Endothelial cell of umbilical vein (primary cell): Measurements from ENCODE around the gene MN1. TPM values are rescaled to one million over a fixed set of nuclear protein-coding genes. Genes with fewer than 3 reads are reported as not detected.

ENCODE experiments used
- BruUV-seq: library from RNA; stranded (reverse); fragments of 400-500 nt; replicated peaks from 2 replicates; lab custom pipeline; 2021; lab: Mats Ljungman, UMichigan
- CTCF ChIA-PET: fragments of 300-600, 350-600 bp; sonication (Branson Sonifier 250); formaldehyde crosslinking; loops from one replicate; lab custom pipeline; 2021; ENCODE audit warnings: antibody characterized with exemption, inconsistent platforms; lab: Charles Lee
- POLR2A ChIA-PET: fragments of 300-600, 350-600 bp; sonication (Branson Sonifier 250); formaldehyde crosslinking; loops from one replicate; lab custom pipeline; 2021; ENCODE audit warnings: antibody characterized with exemption, inconsistent platforms; lab: Charles Lee
- DNase-seq: peaks from one replicate; pipeline ENCODE4 v3.0.0-alpha.2; 2011; ENCODE audit warnings: low read depth, low spot score
- FAIRE-seq: peaks from 2 replicates; lab custom pipeline; 2011; peaks lifted over from hg19 to GRCh38; lab: Jason Lieb, UNC
- H2AFZ ChIP-seq: 2 replicates; pipeline ENCODE4 v1.6.0; 2012; ENCODE audit warnings: low read depth, low read length, control low read depth, inconsistent platforms
- H3K27ac ChIP-seq: 2 replicates; pipeline ENCODE4 v1.5.1; 2011; ENCODE audit warnings: low read depth, mild to moderate bottlenecking, control low read depth, low read length, moderate library complexity; ENCODE audit not compliant: insufficient read depth
- H3K27me3 ChIP-seq, 2 experiments: 2 replicates each; pipeline versions ENCODE4 v1.6.0 to v1.6.1; 2011; ENCODE audit warnings: low read length in 2 of 2, mixed read lengths in 1 of 2; ENCODE audit not compliant: control insufficient read depth in 2 of 2, insufficient read depth in 2 of 2
- H3K36me3 ChIP-seq, 2 experiments: 2 replicates in 1 of 2; 3 replicates in 1 of 2; pipeline ENCODE4 v1.5.1; 2011; ENCODE audit warnings: low read length in 2 of 2, mild to moderate bottlenecking in 1 of 2, moderate library complexity in 1 of 2; ENCODE audit not compliant: control insufficient read depth in 2 of 2, insufficient read depth in 2 of 2; ENCODE audit errors: extremely low read depth in 1 of 2
- H3K4me1 ChIP-seq: 3 replicates; pipeline ENCODE4 v1.5.1; 2011; ENCODE audit warnings: mild to moderate bottlenecking, low read length; ENCODE audit not compliant: control insufficient read depth, insufficient read depth; ENCODE audit errors: extremely low read depth
- H3K4me2 ChIP-seq: 2 replicates; pipeline ENCODE4 v1.6.1; 2011; ENCODE audit warnings: low read length, control low read depth, mixed read lengths; ENCODE audit not compliant: insufficient read depth
- H3K4me3 ChIP-seq, 3 experiments: fragments of 200-600 bp in 1 of 3; sonication (generic), shearing (Covaris generic) in 1 of 3; replicated peaks in 1 of 3; 2 replicates each; pipeline ENCODE4 v1.5.1; 2011 to 2016; ENCODE audit warnings: control low read depth in 3 of 3, low read length in 3 of 3, mild to moderate bottlenecking in 2 of 3, inconsistent platforms in 1 of 3, low read depth in 1 of 3, moderate library complexity in 1 of 3; ENCODE audit not compliant: insufficient read depth in 1 of 3
- H3K79me2 ChIP-seq: 2 replicates; pipeline ENCODE4 v1.6.0; 2012; ENCODE audit warnings: low read length, inconsistent platforms; ENCODE audit not compliant: control insufficient read depth, insufficient read depth
- H3K9ac ChIP-seq: replicated peaks from 2 replicates; pipeline ENCODE3; 2011; ENCODE audit warnings: low read length, control low read depth; ENCODE audit not compliant: insufficient read depth; ENCODE audit errors: extremely low read depth
- H3K9me1 ChIP-seq: replicated peaks from 3 replicates; pipeline ENCODE4 v1.6.0; 2011; ENCODE audit warnings: mild to moderate bottlenecking, low read length; ENCODE audit not compliant: control insufficient read depth, insufficient read depth; ENCODE audit errors: extremely low read depth
- H3K9me3 ChIP-seq: replicated peaks from 2 replicates; pipeline ENCODE4 v1.5.1; 2012; ENCODE audit warnings: low read length, inconsistent platforms; ENCODE audit not compliant: control insufficient read depth, insufficient read depth
- H4K20me1 ChIP-seq: replicated peaks from 2 replicates; pipeline ENCODE3; 2011; ENCODE audit warnings: mild to moderate bottlenecking, low read length; ENCODE audit not compliant: control insufficient read depth, insufficient read depth; ENCODE audit errors: extremely low read depth
- CTCF ChIP-seq, 2 donors: IDR thresholded peaks; 1 replicate in 1 of 2; 2 replicates in 1 of 2; pipeline ENCODE4 v1.5.1; 2011; ENCODE audit warnings: low read length in 2 of 2, mild to moderate bottlenecking in 2 of 2, moderate library complexity in 2 of 2, control low read depth in 1 of 2, inconsistent platforms in 1 of 2, low read depth in 1 of 2; ENCODE audit not compliant: insufficient read depth in 1 of 2; ENCODE audit errors: extremely low read depth in 1 of 2
- EZH2 ChIP-seq: IDR thresholded peaks from 2 replicates; pipeline ENCODE4 v1.6.1; 2012; ENCODE audit warnings: borderline replicate concordance, low read depth, mild to moderate bottlenecking, moderate library complexity, low read length, inconsistent platforms; ENCODE audit not compliant: severe bottlenecking
- FOS ChIP-seq: IDR thresholded peaks from 2 replicates; pipeline ENCODE4 v1.6.1; 2011; ENCODE audit warnings: mild to moderate bottlenecking, low read length, moderate library complexity, borderline replicate concordance; ENCODE audit not compliant: insufficient read depth
- GATA2 ChIP-seq: IDR thresholded peaks from 2 replicates; pipeline ENCODE4 v1.7.0; 2011; ENCODE audit warnings: low read depth, mild to moderate bottlenecking, moderate library complexity, mixed read lengths, low read length; ENCODE audit not compliant: insufficient read length, insufficient read depth
- MYC ChIP-seq: IDR thresholded peaks from one replicate; pipeline ENCODE4 v1.6.1; 2011; ENCODE audit warnings: mild to moderate bottlenecking, low read depth, low read length
- dilution Hi-C: fragments of 300-500 bp; cut with MboI; formaldehyde crosslinking; loops from one replicate; pipeline ENCODE4 v1.15.0; 2019; ENCODE audit warnings: low sequenced_read_pairs; ENCODE audit not compliant: extremely low pct_ligation_motif_present
- intact Hi-C: fragments of 100-400 bp; cut with micrococcal nuclease; formaldehyde crosslinking; loops from one replicate; pipeline ENCODE4 v1.10.0; 2022
- polyA plus RNA-seq, 4 experiments: library from polyadenylated mRNA; depleted of rRNA in 3 of 4; stranded (reverse) in 3 of 4; unstranded in 1 of 4; fragments of >200 nt; gene quantifications; 2 replicates each; pipeline versions ENCODE4 v1.2.1 to v1.2.3, GENCODE V29; 2011 to 2012; ENCODE audit warnings: missing spikeins in 1 of 4
- total RNA-seq: library from RNA; stranded (reverse); gene quantifications from 2 replicates; pipeline ENCODE4 v1.2.3, GENCODE V29; 2021

MN1 gene
- total and polyA plus RNA-seq, 2 donors (not counting 3 experiments of a cell fraction or from before 2014, with no cell fraction given) = 3.8 to 5.2 TPM

- FAIRE-seq = no peak
- Histone ChIP-seq H3K36me3 (no peaks in the 10 kb centered on the region), H3K4me2 (no peak overlapping the region)
Observed at GRCh38 chr22:27765706-27766291, 35.8 kb downstream of the MN1 start.

More at GRCh38 chr22:27765706-27766291, 35.8 kb downstream of the MN1 start:
- H3K27ac ChIP-seq = no peak overlapping the region
- TF ChIP-seq CTCF (IDR thresholded peaks at IDR 0.05; ENCODE audit: extremely low read depth in 1 of 2, insufficient read depth in 1 of 2, low read depth in 1 of 2, low read length in 2 of 2) = no peak
- TF ChIP-seq EZH2 = no peak
- TF ChIP-seq FOS = no peak
- TF ChIP-seq MYC = no peak
- no peak for TF ChIP-seq GATA2
- no TSS peak for BruUV-seq
- no peak overlapping the region for H2AFZ ChIP-seq
- H3K9me3 ChIP-seq = no peaks in the 10 kb centered on the region
- ChIA-PET CTCF (no interaction called here), POLR2A (interaction anchor here (0.7 kb wide), 1 partner anchor 1163 kb away, joined by 3 read pairs; no protein-coding TSS in a partner anchor)
- no peaks in the 10 kb centered on the region for H3K4me1 ChIP-seq
- no peaks in the 10 kb centered on the region for H3K9me1 ChIP-seq
- dilution Hi-C loops = no loop called here
- intact Hi-C loops = no loop called here
- no peak overlapping the region for H3K9ac ChIP-seq
- no peak for DNase-seq
- H3K4me3 ChIP-seq = no peak overlapping the region
- H3K27me3 ChIP-seq = no peaks in the 10 kb centered on the region
- no peaks in the 10 kb centered on the region for H4K20me1 ChIP-seq
- H3K79me2 ChIP-seq = no peaks in the 10 kb centered on the region
